GM12878 (cell line): Measurements from ENCODE around the gene AOAH. TPM values are rescaled to one million over a fixed set of nuclear protein-coding genes. Genes with fewer than 3 reads are reported as not detected.

Experiments used
- ATAC-seq: fragments of 200-7000 bp; cut with Tn5 transposase; 3 replicates; pipeline ENCODE4 v1.9.1; 2020; ENCODE audit warnings: mild to moderate bottlenecking, moderate library complexity
- BruUV-seq: library from RNA; stranded (reverse); fragments of 400-500 nt; replicated peaks from 2 replicates; lab custom pipeline; 2021; lab: Mats Ljungman, UMichigan
- CTCF ChIA-PET: fragments of 300-600 bp; sonication (Branson Sonifier 250); formaldehyde crosslinking; extraction: SDS; loops from one replicate; lab custom pipeline; 2021; ENCODE audit warnings: inconsistent platforms; lab: Yijun Ruan, JAX
- POLR2A ChIA-PET: fragments of 350-600 bp; formaldehyde crosslinking; extraction: SDS; loops from one replicate; lab custom pipeline; 2021; ENCODE audit warnings: inconsistent platforms; lab: Charles Lee
- RAD21 ChIA-PET: fragments of 300-600 bp; sonication (Branson Sonifier 250); formaldehyde crosslinking; loops from one replicate; lab custom pipeline; 2023; ENCODE audit warnings: antibody characterized with exemption; ENCODE audit not compliant: unreplicated experiment; lab: Charles Lee
- SMC1A ChIA-PET: fragments of 300-600 bp; sonication (Branson Sonifier 250); formaldehyde crosslinking; loops from one replicate; lab custom pipeline; 2023; ENCODE audit not compliant: unreplicated experiment, uncharacterized antibody; lab: Charles Lee
- DNase-seq: peaks from one replicate; pipeline ENCODE4 v3.0.0-alpha.2; 2011; ENCODE audit warnings: low read depth, low spot score
- FAIRE-seq: peaks from 3 replicates; lab custom pipeline; 2011; peaks lifted over from hg19 to GRCh38; lab: Jason Lieb, UNC
- H2AFZ ChIP-seq: 2 replicates; pipeline ENCODE4 v1.6.0; 2011; ENCODE audit warnings: low read depth, low read length, control low read depth; ENCODE audit not compliant: control insufficient read depth
- H3K27ac ChIP-seq: 2 replicates; pipeline ENCODE4 v1.5.1; 2011; ENCODE audit warnings: control low read depth; ENCODE audit not compliant: control insufficient read depth, insufficient read depth
- H3K27me3 ChIP-seq, 2 experiments: replicated peaks in 1 of 2; 2 replicates each; pipeline versions ENCODE4 v1.6.0 to v1.6.1; 2011; ENCODE audit warnings: low read length in 1 of 2; ENCODE audit not compliant: control insufficient read depth in 2 of 2, insufficient read depth in 2 of 2
- H3K36me3 ChIP-seq, 2 experiments: 2 replicates each; pipeline ENCODE4 v1.5.1; 2011; ENCODE audit warnings: low read length in 1 of 2; ENCODE audit not compliant: control insufficient read depth in 2 of 2, insufficient read depth in 2 of 2
- H3K4me1 ChIP-seq: 2 replicates; pipeline ENCODE4 v1.6.1; 2011; ENCODE audit warnings: mild to moderate bottlenecking, low read length, moderate library complexity, mixed read lengths; ENCODE audit not compliant: control insufficient read depth, insufficient read depth
- H3K4me2 ChIP-seq: 2 replicates; pipeline ENCODE4 v1.6.0; 2011; ENCODE audit warnings: control low read depth; ENCODE audit not compliant: control insufficient read depth, insufficient read depth
- H3K4me3 ChIP-seq: fragments of 200-600 bp; sonication (generic); 2 replicates; pipeline ENCODE4 v1.5.1; 2016
- H3K79me2 ChIP-seq: 2 replicates; pipeline ENCODE4 v1.6.0; 2011; ENCODE audit warnings: low read length; ENCODE audit not compliant: control insufficient read depth, insufficient read depth
- H3K9ac ChIP-seq: 2 replicates; pipeline ENCODE4 v1.8.0; 2011; ENCODE audit warnings: low read length, control low read depth, mixed read lengths; ENCODE audit not compliant: control insufficient read depth, insufficient read depth
- H3K9me3 ChIP-seq: replicated peaks from 3 replicates; pipeline ENCODE4 v1.5.1; 2011; ENCODE audit warnings: mild to moderate bottlenecking, low read length; ENCODE audit not compliant: control insufficient read depth, insufficient read depth
- H4K20me1 ChIP-seq: 2 replicates; pipeline ENCODE4 v1.6.0; 2011; ENCODE audit not compliant: control insufficient read depth, insufficient read depth
- IKZF1 ChIP-seq: fragments of 450-650 bp; conservative IDR thresholded peaks from 2 replicates; pipeline ENCODE4 v1.6.1; 2017; ENCODE audit warnings: antibody characterized with exemption, mild to moderate bottlenecking
- IRF4 ChIP-seq: IDR thresholded peaks from 2 replicates; pipeline ENCODE4 v1.6.1; 2011; ENCODE audit warnings: low read depth, low read length
- RAD51 ChIP-seq: fragments of 450-650 bp; IDR thresholded peaks from 2 replicates; pipeline ENCODE4 v1.6.1; 2016; ENCODE audit warnings: moderate library complexity, mild to moderate bottlenecking, inconsistent platforms
- ZNF24 ChIP-seq: fragments of 450-650 bp; IDR thresholded peaks from 2 replicates; pipeline ENCODE4 v1.6.1; 2017; ENCODE audit warnings: antibody characterized with exemption, mild to moderate bottlenecking
- WGBS: methylation state at CpG from one replicate; pipeline ENCODE4 v1.1.6; 2016; ENCODE audit warnings: low lambda C conversion rate; ENCODE audit not compliant: insufficient replicate concordance, insufficient coverage; ENCODE audit errors: missing lambda C conversion rate; 5-methylcytosine and 5-hydroxymethylcytosine counted together
- in situ Hi-C: fragments of 300-500 bp; cut with MboI; formaldehyde crosslinking; loops from 9 replicates; pipeline ENCODE4 v1.14.3; 2018; ENCODE audit warnings: mixed read lengths
- intact Hi-C: fragments of 100-400 bp; cut with micrococcal nuclease; formaldehyde crosslinking; loops from one replicate; pipeline ENCODE4 v1.14.2; 2022; ENCODE audit not compliant: unreplicated experiment
- polyA plus RNA-seq, 11 experiments: library from polyadenylated mRNA; depleted of rRNA in 4 of 11; unstranded in 6 of 11; stranded (reverse) in 5 of 11; fragments of >200 nt; fragmentation: Nextera tagmentation in 4 of 11; fragmentation: Illumina TruSeq in 1 of 11; extraction: Ambion mirVana in 4 of 11; extraction: Trizol in 1 of 11; gene quantifications; 1 replicate in 1 of 11; 2 replicates in 10 of 11; pipeline versions ENCODE4 v1.2.1 to v1.2.3, GENCODE V29; 2011 to 2016; ENCODE audit warnings: inconsistent platforms in 2 of 11, missing spikeins in 2 of 11, low read depth in 1 of 11
- total RNA-seq, 4 experiments: library from RNA; depleted of rRNA in 3 of 4; stranded (reverse); fragments of >200 nt in 3 of 4; fragmentation: Illumina TruSeq in 1 of 4; extraction: Trizol in 1 of 4; gene quantifications; 2 replicates each; pipeline versions ENCODE4 v1.2.1 to v1.2.3, GENCODE V29; 2013 to 2021

AOAH gene
- total and polyA plus RNA-seq, 10 of the 15 experiments (the other 5 are each of a cell fraction or from before 2014, with no cell fraction given): 0.32 to 2.8 (median 1.4) TPM

GRCh38 chr7:36620166-36620708 lies 104.1 kb downstream of the AOAH start:
- Histone ChIP-seq H3K4me1 (no peaks in the 10 kb centered on the region), H3K27me3 (peaks cover 0 to 1% of the 10 kb centered on the region in 2 experiments; a peak in 1 of 4 replicates), H4K20me1 (no peaks in the 10 kb centered on the region), H3K27ac (no peak overlapping the region), H3K4me3 (no peak overlapping the region), H2AFZ (no peak overlapping the region), H3K9ac (no peak overlapping the region), H3K36me3 (no peaks in the 10 kb centered on the region), H3K79me2 (no peaks in the 10 kb centered on the region), H3K4me2 (no peak overlapping the region), H3K9me3 (no peaks in the 10 kb centered on the region)
- BruUV-seq: no TSS peak
- SMC1A ChIA-PET: interaction anchor here (0.9 to 2.2 kb wide), 3 partner anchors 51 to 562 kb away, joined by 3 to 4 read pairs (median 3); no protein-coding TSS in a partner anchor
- RAD21 ChIA-PET: no interaction called here
- CTCF ChIA-PET: no interaction called here
- POLR2A ChIA-PET: interaction anchor here (1.1 kb wide), 1 partner anchor 10 kb away, joined by 3 read pairs; no protein-coding TSS in a partner anchor
- in situ Hi-C loops: no loop called here
- WGBS: 16% methylated on average over 4 of the region's 4 CpGs
- FAIRE-seq: no peak
- no peak; the same call in 2 of the 3 replicates for ATAC-seq
- no peak for DNase-seq
- no peak for TF ChIP-seq IRF4
- TF ChIP-seq IKZF1: 0 out of 2 replicates have a peak, but pooled peaks have one; percentile 12
- intact Hi-C loops: no loop called here

- in situ Hi-C loops: no loop called here
- no peaks in the 10 kb centered on the region for H3K4me1 ChIP-seq
- intact Hi-C loops: no loop called here
- H3K4me3 ChIP-seq: no peak overlapping the region
- no peak overlapping the region for H2AFZ ChIP-seq
- H3K79me2 ChIP-seq: no peaks in the 10 kb centered on the region
- ChIA-PET POLR2A (no interaction called here), SMC1A (no interaction called here), CTCF (no interaction called here), RAD21 (no interaction called here)
- H3K27me3 ChIP-seq: no peaks in the 10 kb centered on the region
- H3K9me3 ChIP-seq: no peaks in the 10 kb centered on the region
- no peak overlapping the region for H3K9ac ChIP-seq
- H3K27ac ChIP-seq: no peak overlapping the region
- WGBS: 64% methylated on average over 1 of the region's 1 CpG
- no peak for DNase-seq
- no peak overlapping the region for H3K4me2 ChIP-seq
- ATAC-seq: no peak
- FAIRE-seq: no peak
- no peaks in the 10 kb centered on the region for H4K20me1 ChIP-seq
- no TSS peak for BruUV-seq
- H3K36me3 ChIP-seq: no peaks in the 10 kb centered on the region
- no peak for TF ChIP-seq RAD51
- TF ChIP-seq ZNF24: 0 out of 2 replicates have a peak, but pooled peaks have one; percentile 13
These were observed 106.9 kb downstream of the AOAH start for GRCh38 chr7:36617408-36617807.
